GM12873 (cell line): ENCODE measurements around the gene PCBP3.

Source experiments
- TF ChIP-seq, protein P1 (sequence below): IDR thresholded peaks from 2 replicates; pipeline ENCODE4 v1.5.1; 2012; ENCODE audit warnings: low read depth, mild to moderate bottlenecking, moderate library complexity, low read length, control low read depth; ENCODE audit not compliant: insufficient read depth; ENCODE audit errors: missing control alignments

PCBP3 gene

DNA sequence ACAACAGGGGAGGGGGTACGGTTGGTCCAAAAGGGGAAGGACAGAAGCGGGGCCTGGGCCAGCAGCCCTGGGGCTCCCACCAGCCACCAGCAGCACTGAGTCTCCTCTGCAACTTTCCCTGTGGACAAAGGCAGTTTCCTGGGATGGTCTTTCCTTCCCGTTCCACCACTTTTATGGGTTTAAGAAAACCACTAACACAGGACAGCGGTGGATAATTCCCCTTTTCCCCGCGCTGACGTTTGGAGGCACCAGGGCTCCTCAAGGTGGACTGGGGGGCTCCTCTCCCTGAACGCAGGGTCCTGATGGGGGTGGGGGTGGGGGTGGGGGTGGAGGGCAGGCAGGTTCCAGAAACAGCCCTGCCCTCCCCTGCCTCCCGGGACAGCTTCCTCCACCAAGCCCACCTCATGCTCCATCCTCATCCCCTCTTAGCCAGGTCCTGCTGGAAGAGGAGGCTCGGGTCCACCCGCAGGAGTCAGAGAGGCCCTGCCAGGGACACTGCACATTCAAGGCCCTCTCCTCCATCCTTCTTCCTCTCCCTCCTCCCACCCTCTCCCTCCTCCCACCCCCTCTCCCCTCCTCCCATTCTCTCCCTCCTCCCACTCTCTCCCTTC, 333.3 kb downstream of the PCBP3 start:
- TF ChIP-seq, protein P1, sequence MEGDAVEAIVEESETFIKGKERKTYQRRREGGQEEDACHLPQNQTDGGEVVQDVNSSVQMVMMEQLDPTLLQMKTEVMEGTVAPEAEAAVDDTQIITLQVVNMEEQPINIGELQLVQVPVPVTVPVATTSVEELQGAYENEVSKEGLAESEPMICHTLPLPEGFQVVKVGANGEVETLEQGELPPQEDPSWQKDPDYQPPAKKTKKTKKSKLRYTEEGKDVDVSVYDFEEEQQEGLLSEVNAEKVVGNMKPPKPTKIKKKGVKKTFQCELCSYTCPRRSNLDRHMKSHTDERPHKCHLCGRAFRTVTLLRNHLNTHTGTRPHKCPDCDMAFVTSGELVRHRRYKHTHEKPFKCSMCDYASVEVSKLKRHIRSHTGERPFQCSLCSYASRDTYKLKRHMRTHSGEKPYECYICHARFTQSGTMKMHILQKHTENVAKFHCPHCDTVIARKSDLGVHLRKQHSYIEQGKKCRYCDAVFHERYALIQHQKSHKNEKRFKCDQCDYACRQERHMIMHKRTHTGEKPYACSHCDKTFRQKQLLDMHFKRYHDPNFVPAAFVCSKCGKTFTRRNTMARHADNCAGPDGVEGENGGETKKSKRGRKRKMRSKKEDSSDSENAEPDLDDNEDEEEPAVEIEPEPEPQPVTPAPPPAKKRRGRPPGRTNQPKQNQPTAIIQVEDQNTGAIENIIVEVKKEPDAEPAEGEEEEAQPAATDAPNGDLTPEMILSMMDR, result no peak

GRCh38 chr21:45977396-45977795, 333.9 kb downstream of the PCBP3 start:
- TF ChIP-seq, protein P1, result no peak

- TF ChIP-seq, protein P1, result no peak
Observed at GRCh38 chr21:45979141-45979631, 335.7 kb downstream of the PCBP3 start.

- TF ChIP-seq, protein P1, result no peak
Observed at GRCh38 chr21:45979651-45980050, 336.1 kb downstream of the PCBP3 start.

- TF ChIP-seq, protein P1, result no peak
Observed at GRCh38 chr21:45980271-45980670, 336.7 kb downstream of the PCBP3 start.

DNA sequence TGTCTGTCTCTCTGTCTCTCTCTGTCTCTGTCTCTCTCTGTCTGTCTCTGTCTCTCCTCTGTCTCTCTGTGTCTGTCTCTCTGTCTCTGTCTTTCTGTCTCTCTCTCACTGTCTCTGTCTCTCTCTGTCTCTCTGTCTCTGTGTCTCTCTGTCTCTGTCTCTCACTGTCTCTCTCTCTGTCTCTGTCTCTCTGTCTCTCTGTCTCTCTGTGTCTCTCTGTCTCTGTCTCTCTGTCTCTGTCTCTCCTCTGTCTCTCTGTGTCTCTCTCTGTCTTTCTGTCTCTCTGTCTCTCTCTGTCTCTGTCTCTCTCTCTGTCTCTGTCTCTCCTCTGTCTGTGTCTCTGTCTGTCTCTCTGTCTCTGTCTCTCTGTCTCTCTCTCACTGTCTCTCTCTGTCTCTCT, 337.2 kb downstream of the PCBP3 start:
- TF ChIP-seq, protein P1, result no peak

- TF ChIP-seq, protein P1, result no peak
Observed at GRCh38 chr21:45981151-45982091, 337.9 kb downstream of the PCBP3 start, which contains the start of gene COL6A1. Gene COL6A1 (plus strand): TSS chr21:45981770. CDS start chr21:45981851, 81 bp downstream.
